Thyroid gland (tissue), 4 donors: ENCODE data around the gene FLOT1. TPM values are rescaled to one million over a fixed set of nuclear protein-coding genes. Genes with fewer than 3 reads are reported as not detected.
"Not testable (repeated sequence)": the region's sequence is repeated elsewhere in the genome, so short reads cannot be mapped to it uniquely, and the experiment has no call there.

Experiments used
- DNase-seq, 2 donors: peaks; one replicate each; pipeline ENCODE4 v3.0.0-alpha.2; 2019
- H3K27ac ChIP-seq, 3 donors: fragments of 200-600 bp; sonication (generic); 1 replicate in 2 of 3; 2 replicates in 1 of 3; pipeline ENCODE4 v1.5.1; 2016 to 2019; ENCODE audit warnings: mild to moderate bottlenecking in 1 of 3, moderate library complexity in 1 of 3
- H3K27me3 ChIP-seq: fragments of 200-600 bp; sonication (generic); one replicate; pipeline ENCODE4 v1.5.1; 2019
- H3K36me3 ChIP-seq, 2 donors: fragments of 200-600 bp; sonication (generic); one replicate each; pipeline ENCODE4 v1.5.1; 2016 to 2019
- H3K4me1 ChIP-seq, 2 donors: fragments of 200-600 bp; sonication (generic); one replicate each; pipeline ENCODE4 v1.5.1; 2017 to 2019
- H3K4me3 ChIP-seq, 3 donors: fragments of 200-600 bp; sonication (generic); replicated peaks in 1 of 3; 1 replicate in 2 of 3; 2 replicates in 1 of 3; pipeline ENCODE4 v1.5.1; 2016; ENCODE audit warnings: mild to moderate bottlenecking in 1 of 3
- H3K9me3 ChIP-seq: fragments of 200-600 bp; sonication (generic); one replicate; pipeline ENCODE4 v1.5.1; 2017
- CTCF ChIP-seq, 6 experiments: fragments of 200-600 bp in 3 of 6; fragments of 450-650 bp in 3 of 6; sonication (generic) in 3 of 6; IDR thresholded peaks; one replicate each; pipeline ENCODE4 v1.5.1; 2016 to 2019; ENCODE audit warnings: antibody characterized with exemption in 6 of 6, mild to moderate bottlenecking in 2 of 6, inconsistent platforms in 1 of 6, moderate library complexity in 1 of 6
- POLR2A ChIP-seq, 2 donors: fragments of 450-650 bp; IDR thresholded peaks; one replicate each; pipeline ENCODE4 v1.6.1; 2017; ENCODE audit warnings: antibody characterized with exemption in 2 of 2, mild to moderate bottlenecking in 2 of 2, moderate library complexity in 1 of 2
- WGBS, 2 donors: methylation state at CpG; one replicate each; pipeline ENCODE4 v1.1.5; 2017; 5-methylcytosine and 5-hydroxymethylcytosine counted together
- intact Hi-C: fragments of 100-400 bp; cut with DNase I; formaldehyde crosslinking; loops from one replicate; pipeline ENCODE4 v1.15.1; 2023
- total RNA-seq, 4 donors: library from RNA; depleted of rRNA; stranded (reverse); fragments of >200 nt; gene quantifications; one replicate each; pipeline ENCODE4 v1.2.3, GENCODE V29; 2016

The FLOT1 gene
- total RNA-seq, 4 donors from 2014 or later: 134 to 160 (median 144) TPM

- peak in 1 of 2 donors; percentile 18 for DNase-seq
- peak overlapping the region in 1 of 3 donors; percentile 14 for H3K27ac ChIP-seq
- no peaks in the 10 kb centered on the region for H3K9me3 ChIP-seq
- intact Hi-C loops: no loop called here
- 74 to 77% methylated on average over 9 of the region's 9 CpGs for WGBS, 2 donors
- no peak for TF ChIP-seq POLR2A (IDR thresholded peaks at IDR 0.05)
- no peak for TF ChIP-seq CTCF (IDR thresholded peaks at IDR 0.05)
- no peak overlapping the region for H3K4me3 ChIP-seq
- peaks cover 20 to 64% of the 10 kb centered on the region in 2 donors for H3K4me1 ChIP-seq
- no peaks in the 10 kb centered on the region for H3K27me3 ChIP-seq
- H3K36me3 ChIP-seq: no peaks in the 10 kb centered on the region
Observed at GRCh38 chr6:30767158-30767943, 24.9 kb upstream of the FLOT1 start.

- DNase-seq: peak; percentile 40 to 45
- peaks cover 20 to 64% of the 10 kb centered on the region in 2 donors for H3K4me1 ChIP-seq
Observed at GRCh38 chr6:30766461-30767157, 24.1 kb upstream of the FLOT1 start.

GRCh38 chr6:30765495-30765894 lies 23.0 kb upstream of the FLOT1 start:
- intact Hi-C loops, H3K9me3 ChIP-seq, DNase-seq, H3K4me3 ChIP-seq, H3K27me3 ChIP-seq, H3K36me3 ChIP-seq: not testable (repeated sequence)
- peak overlapping the region in 1 of 3 donors; percentile 14 for H3K27ac ChIP-seq
- H3K4me1 ChIP-seq: peaks cover 27 to 73% of the 10 kb centered on the region in 2 donors
- 86 to 88% methylated on average over 1 of the region's 1 CpG for WGBS, 2 donors

More at GRCh38 chr6:30766461-30767157, 24.1 kb upstream of the FLOT1 start:
- WGBS, 2 donors: 75 to 79% methylated on average over 6 of the region's 6 CpGs
- H3K36me3 ChIP-seq: no peaks in the 10 kb centered on the region
- H3K27me3 ChIP-seq: no peaks in the 10 kb centered on the region
- H3K4me3 ChIP-seq: no peak overlapping the region
- peak overlapping the region; percentile 1 to 36 (median 14) for H3K27ac ChIP-seq
- H3K9me3 ChIP-seq: no peaks in the 10 kb centered on the region
- TF ChIP-seq POLR2A (IDR thresholded peaks at IDR 0.05): no peak
- TF ChIP-seq CTCF (IDR thresholded peaks at IDR 0.05): no peak
- intact Hi-C loops: no loop called here

- H3K36me3 ChIP-seq, DNase-seq, H3K4me3 ChIP-seq, H3K9me3 ChIP-seq, H3K27me3 ChIP-seq, intact Hi-C loops: not testable (repeated sequence)
- Histone ChIP-seq H3K27ac (peak overlapping the region; percentile 62 to 90 (median 88)), H3K4me1 (peaks cover 34 to 78% of the 10 kb centered on the region in 2 donors)
- WGBS, 2 donors: 59 to 69% methylated on average over 13 of the region's 13 CpGs
Observed at GRCh38 chr6:30764490-30765043, 22.1 kb upstream of the FLOT1 start.

GRCh38 chr6:30763618-30764489 lies 21.4 kb upstream of the FLOT1 start:
- Histone ChIP-seq H3K4me1 (peaks cover 35 to 78% of the 10 kb centered on the region in 2 donors), H3K27ac (peak overlapping the region; percentile 88 to 90 (median 90)), H3K27me3 (no peaks in the 10 kb centered on the region), H3K9me3 (no peaks in the 10 kb centered on the region), H3K36me3 (no peaks in the 10 kb centered on the region), H3K4me3 (no peak overlapping the region)
- peak; percentile 65 to 72 for DNase-seq
- TF ChIP-seq POLR2A (IDR thresholded peaks at IDR 0.05): peak in 1 of 2 donors; percentile 33
- peak in 4 of 6 experiments; percentile 32 to 57 (median 38) for TF ChIP-seq CTCF (IDR thresholded peaks at IDR 0.05)
- WGBS, 2 donors: 62 to 66% methylated on average over 8 of the region's 8 CpGs
- intact Hi-C loops: no loop called here
